Parathyroid adenoma (tissue), 2 donors: Measurements from ENCODE around the gene LITAFD.
"Not testable (repeated sequence)": the region's sequence is repeated elsewhere in the genome, so short reads cannot be mapped to it uniquely, and the experiment has no call there.

Experiments used
- H2AFZ ChIP-seq: fragments of 300-600 bp; sonication (generic); one replicate; pipeline ENCODE4 v1.7.0; 2017; ENCODE audit warnings: antibody characterized with exemption, mild to moderate bottlenecking
- H3K27ac ChIP-seq: fragments of 300-600 bp; sonication (generic); one replicate; pipeline ENCODE4 v1.7.0; 2017
- H3K27me3 ChIP-seq: fragments of 300-600 bp; sonication (generic); one replicate; pipeline ENCODE4 v1.7.0; 2017; ENCODE audit warnings: low read length; ENCODE audit not compliant: control insufficient read depth, insufficient read depth
- H3K36me3 ChIP-seq: fragments of 300-600 bp; sonication (generic); one replicate; pipeline ENCODE4 v1.7.0; 2017; ENCODE audit warnings: low read length; ENCODE audit not compliant: control insufficient read depth, insufficient read depth
- H3K4me1 ChIP-seq: fragments of 300-600 bp; sonication (generic); one replicate; pipeline ENCODE4 v1.7.0; 2017; ENCODE audit warnings: control low read depth
- H3K4me2 ChIP-seq: fragments of 300-600 bp; sonication (generic); one replicate; pipeline ENCODE4 v1.7.0; 2017; ENCODE audit warnings: low read length
- H3K4me3 ChIP-seq: fragments of 300-600 bp; sonication (generic); one replicate; pipeline ENCODE4 v1.7.0; 2017; ENCODE audit warnings: low read depth, low read length
- H3K79me2 ChIP-seq: fragments of 300-600 bp; sonication (generic); one replicate; pipeline ENCODE4 v1.7.0; 2017; ENCODE audit warnings: control low read depth
- H3K9ac ChIP-seq: fragments of 300-600 bp; sonication (generic); one replicate; pipeline ENCODE4 v1.7.0; 2017; ENCODE audit warnings: mild to moderate bottlenecking
- H3K9me3 ChIP-seq: fragments of 300-600 bp; sonication (generic); one replicate; pipeline ENCODE4 v1.7.0; 2017; ENCODE audit warnings: low read length; ENCODE audit not compliant: control insufficient read depth
- TF ChIP-seq, protein P1 (sequence below): fragments of 300-600 bp; sonication (generic); IDR thresholded peaks from one replicate; pipeline ENCODE4 v1.7.0; 2017; ENCODE audit warnings: antibody characterized with exemption, mild to moderate bottlenecking
- donor health status: primary hyperparathyroidism.

LITAFD gene

DNA sequence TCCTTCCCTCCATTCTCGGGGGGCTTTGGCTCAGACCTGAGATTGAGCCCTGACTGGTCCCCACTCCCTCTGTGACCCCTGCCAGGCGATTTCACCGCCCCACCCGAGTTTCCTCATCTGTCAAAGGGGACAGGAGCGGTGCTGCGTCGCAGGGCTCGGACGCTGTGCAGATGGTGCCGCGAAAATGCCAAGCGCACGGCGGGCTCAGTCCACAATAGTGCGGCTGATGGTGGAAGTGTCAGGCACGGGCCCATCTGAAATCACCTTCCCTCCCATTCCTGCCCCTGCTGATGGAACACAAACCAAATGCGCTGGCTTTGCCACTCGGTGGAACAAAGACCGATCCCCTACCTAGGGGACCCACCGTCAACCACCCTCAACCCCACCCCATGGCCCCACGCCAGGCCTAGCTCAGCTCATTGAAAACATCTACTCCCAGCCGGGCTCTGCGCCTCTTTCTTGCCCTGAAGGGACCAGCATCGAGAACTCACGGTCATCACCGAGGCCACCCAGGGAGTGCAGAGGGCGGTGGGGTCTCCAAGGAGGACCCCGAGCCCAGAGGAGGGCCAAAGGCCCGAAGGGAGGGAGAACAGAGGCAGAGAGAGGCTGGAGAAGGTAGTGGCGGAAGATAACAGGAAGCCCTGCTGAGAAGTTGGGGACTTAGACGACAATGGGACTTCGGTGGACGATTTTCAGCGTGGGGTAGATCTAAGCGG is 14.8 kb upstream of the LITAFD start:
- Histone ChIP-seq H2AFZ (peak overlapping the region; percentile 87), H3K79me2 (peaks cover 1% of the 10 kb centered on the region), H3K27ac (peak overlapping the region; percentile 7), H3K9ac (no peak overlapping the region), H3K27me3 (no peaks in the 10 kb centered on the region), H3K9me3 (no peaks in the 10 kb centered on the region), H3K36me3 (no peaks in the 10 kb centered on the region), H3K4me1 (peaks cover 7% of the 10 kb centered on the region), H3K4me2 (peak overlapping the region; percentile 88), H3K4me3 (peak overlapping the region; percentile 79)
- TF ChIP-seq, protein P1, sequence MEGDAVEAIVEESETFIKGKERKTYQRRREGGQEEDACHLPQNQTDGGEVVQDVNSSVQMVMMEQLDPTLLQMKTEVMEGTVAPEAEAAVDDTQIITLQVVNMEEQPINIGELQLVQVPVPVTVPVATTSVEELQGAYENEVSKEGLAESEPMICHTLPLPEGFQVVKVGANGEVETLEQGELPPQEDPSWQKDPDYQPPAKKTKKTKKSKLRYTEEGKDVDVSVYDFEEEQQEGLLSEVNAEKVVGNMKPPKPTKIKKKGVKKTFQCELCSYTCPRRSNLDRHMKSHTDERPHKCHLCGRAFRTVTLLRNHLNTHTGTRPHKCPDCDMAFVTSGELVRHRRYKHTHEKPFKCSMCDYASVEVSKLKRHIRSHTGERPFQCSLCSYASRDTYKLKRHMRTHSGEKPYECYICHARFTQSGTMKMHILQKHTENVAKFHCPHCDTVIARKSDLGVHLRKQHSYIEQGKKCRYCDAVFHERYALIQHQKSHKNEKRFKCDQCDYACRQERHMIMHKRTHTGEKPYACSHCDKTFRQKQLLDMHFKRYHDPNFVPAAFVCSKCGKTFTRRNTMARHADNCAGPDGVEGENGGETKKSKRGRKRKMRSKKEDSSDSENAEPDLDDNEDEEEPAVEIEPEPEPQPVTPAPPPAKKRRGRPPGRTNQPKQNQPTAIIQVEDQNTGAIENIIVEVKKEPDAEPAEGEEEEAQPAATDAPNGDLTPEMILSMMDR: no peak

DNA sequence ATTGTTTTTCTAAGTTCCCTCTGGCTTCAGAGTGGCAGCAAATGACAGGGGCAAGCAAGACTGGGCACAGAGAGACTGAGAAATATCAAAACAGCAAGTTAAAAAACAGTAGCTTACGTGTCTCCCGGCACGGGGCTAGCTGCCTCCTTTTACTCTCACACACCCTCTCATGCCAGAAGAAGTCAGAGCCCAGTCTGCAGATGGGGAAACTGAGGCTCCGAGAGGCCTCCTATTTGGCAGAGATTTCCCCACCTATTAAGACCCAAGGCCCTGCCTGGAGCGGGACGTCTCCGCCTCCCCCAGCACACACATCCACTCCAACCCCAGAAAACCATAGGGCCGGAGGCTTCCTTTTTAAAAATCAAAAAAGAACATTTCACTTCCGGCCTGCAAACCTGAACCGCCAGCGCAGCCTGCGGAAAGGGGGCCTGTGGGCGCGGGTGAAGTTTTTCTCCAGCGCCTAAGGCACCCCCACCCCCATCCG is 14.2 kb upstream of the LITAFD start:
- peaks cover 7% of the 10 kb centered on the region for H3K4me1 ChIP-seq
- TF ChIP-seq, protein P1: no peak

DNA sequence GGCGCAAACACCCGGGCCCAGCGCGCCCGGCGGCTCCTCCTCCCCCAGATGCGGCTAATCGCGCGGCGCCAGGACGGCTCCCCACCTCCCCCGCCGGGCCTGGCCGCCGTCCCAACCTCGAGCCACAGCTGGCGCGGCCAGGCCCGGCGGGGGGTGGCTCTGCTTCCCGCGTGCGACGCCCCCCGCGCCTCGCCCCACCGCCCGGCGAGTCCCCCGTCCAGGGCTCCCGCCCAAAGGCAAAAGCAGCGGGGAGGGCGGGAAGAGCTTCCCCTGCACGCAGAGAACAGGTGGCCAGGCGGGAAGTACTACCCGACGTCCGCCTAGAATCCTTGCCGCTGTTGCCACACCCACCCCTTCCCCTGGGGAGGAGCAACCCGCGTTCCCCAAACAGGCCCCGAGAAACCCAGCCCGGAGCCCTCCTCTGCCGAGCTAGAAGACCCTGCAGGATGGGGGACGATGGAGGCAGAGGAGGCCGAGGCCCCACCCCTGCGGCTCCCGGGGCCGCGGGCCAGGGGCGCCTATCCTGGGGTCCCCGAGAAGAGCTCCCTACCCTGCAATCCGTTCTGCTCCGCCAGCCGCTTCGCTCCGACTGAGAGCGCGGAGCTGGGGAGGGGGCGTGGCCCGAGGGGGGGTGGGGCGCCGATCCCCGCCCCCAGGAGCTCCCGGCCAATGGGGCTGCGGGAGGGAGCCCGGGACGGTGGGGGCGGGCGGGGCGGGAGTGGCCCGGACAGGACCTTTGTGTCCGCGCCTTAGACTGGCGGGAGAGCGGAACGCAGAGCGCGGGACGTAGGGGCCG is 13.5 kb upstream of the LITAFD start, which contains the start of gene CARHSP1:
Gene CARHSP1 (minus strand): TSS at position 591 of the 796 bp plus-strand sequence. CDS start 9,678 bp downstream, outside the sequence.
- no peaks in the 10 kb centered on the region for H3K27me3 ChIP-seq
- peak within 1 kb of the TSS; percentile 89 for H3K4me2 ChIP-seq
- peak within 1 kb of the TSS; percentile 79 for H3K4me3 ChIP-seq
- H3K36me3 ChIP-seq: no peaks in the 10 kb centered on the region
- peak within 1 kb of the TSS; percentile 43 for H3K27ac ChIP-seq
- H2AFZ ChIP-seq: peak within 1 kb of the TSS; percentile 87
- no peak within 1 kb of the TSS for H3K9ac ChIP-seq
- TF ChIP-seq, protein P1: no peak
- H3K79me2 ChIP-seq: no peaks in the 10 kb centered on the region
- no peaks in the 10 kb centered on the region for H3K9me3 ChIP-seq
- H3K4me1 ChIP-seq: peaks cover 7% of the 10 kb centered on the region

More for the DNA sequence above, 14.2 kb upstream of the LITAFD start:
- Histone ChIP-seq H2AFZ (peak overlapping the region; percentile 87), H3K27ac (peak overlapping the region; percentile 7), H3K4me3 (peak overlapping the region; percentile 79), H3K9ac (no peak overlapping the region), H3K27me3 (no peaks in the 10 kb centered on the region), H3K79me2 (no peaks in the 10 kb centered on the region), H3K4me2 (peak overlapping the region; percentile 88), H3K36me3 (no peaks in the 10 kb centered on the region), H3K9me3 (no peaks in the 10 kb centered on the region)

DNA sequence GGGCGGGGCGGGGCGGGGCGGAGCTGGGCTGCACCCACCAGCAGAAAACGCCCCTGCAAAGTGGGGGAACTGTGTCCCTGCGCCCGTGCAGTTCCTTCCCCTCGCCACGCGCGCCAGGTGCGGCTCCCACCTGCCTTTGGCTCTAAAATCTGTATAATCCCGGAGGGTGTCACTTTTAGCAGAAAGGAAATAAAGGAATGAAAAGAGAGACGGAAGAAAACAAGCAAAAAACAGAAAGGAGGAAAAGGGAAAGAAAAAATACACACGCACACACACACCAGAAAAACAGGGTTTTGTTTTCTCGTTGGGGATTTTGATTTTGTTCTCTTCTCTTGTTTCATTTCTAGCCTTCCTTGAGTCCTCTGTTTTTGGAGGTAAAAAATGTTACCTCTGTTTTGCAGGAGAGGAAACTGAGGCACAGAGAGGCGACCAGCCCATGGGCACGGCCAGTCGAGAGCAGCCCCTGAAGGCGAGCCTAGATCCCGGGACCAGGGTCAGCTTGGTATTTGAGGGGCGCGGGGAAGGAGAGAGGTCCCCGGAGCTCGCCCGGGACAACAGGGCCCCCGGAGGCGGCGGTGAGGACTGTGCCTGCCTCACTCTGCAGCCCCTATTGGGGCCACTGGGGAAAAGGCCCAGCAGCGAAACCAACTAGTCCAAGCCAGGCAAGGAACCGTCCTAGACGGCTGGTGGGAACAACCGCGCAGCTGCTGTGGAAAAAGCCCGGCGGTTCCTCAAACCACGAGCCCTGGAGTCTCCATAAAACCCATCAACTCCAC is 12.8 kb upstream of the LITAFD start:
- H3K4me1 ChIP-seq: peaks cover 7% of the 10 kb centered on the region

DNA sequence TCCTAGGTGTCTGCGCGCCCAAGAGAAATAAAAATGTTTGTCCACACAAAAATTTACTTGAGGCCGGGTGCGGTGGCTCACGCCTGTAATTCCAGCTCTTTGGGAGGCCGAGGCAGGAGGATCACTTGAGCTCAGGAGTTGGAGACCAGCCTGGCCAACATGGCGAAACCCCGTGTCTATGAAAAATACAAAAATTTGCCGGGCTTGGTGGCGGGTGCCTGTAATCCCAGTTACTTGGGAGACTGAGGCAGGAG is 12.2 kb upstream of the LITAFD start:
- H3K36me3 ChIP-seq, H3K9me3 ChIP-seq, H3K4me2 ChIP-seq, H3K4me3 ChIP-seq, H3K27ac ChIP-seq, H3K27me3 ChIP-seq, H2AFZ ChIP-seq, H3K9ac ChIP-seq, H3K4me1 ChIP-seq, H3K79me2 ChIP-seq: not testable (repeated sequence)

More for the DNA sequence above, 12.8 kb upstream of the LITAFD start:
- Histone ChIP-seq H3K36me3 (no peaks in the 10 kb centered on the region), H3K9ac (no peak overlapping the region), H3K79me2 (no peaks in the 10 kb centered on the region), H3K27ac (no peak overlapping the region), H3K4me3 (peak overlapping the region; percentile 50), H3K27me3 (no peaks in the 10 kb centered on the region), H2AFZ (peak overlapping the region; percentile 68), H3K9me3 (no peaks in the 10 kb centered on the region), H3K4me2 (peak overlapping the region; percentile 89)
- TF ChIP-seq, protein P1: no peak
